ENCODE results near the gene KCNQ1.
A peak's percentile ranks its signal among the peaks of the same experiment; 100 is the strongest.

KCNQ1 gene

DNA sequence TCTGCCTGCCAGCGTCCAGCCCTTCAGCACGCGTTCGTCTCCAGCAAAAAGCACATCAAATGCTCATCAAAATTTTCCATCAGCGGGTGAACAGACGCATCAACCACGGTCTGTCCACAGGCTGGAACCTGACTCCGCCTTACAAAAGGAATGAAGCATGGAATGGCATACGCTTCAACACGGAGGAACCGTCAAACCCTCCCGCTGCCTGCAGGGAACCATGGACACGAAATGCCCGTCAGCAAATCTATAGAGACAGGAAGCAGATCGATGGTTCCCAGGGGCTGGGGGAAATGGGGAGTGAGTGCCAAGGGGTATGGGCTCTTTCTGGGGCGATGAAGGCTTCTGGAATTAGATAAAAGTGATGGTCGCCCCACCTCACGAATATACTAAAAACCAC is 28.0 kb upstream of the KCNQ1 start:
- no peak overlapping the region for H3K4me3 Mint-ChIP-seq
- H3K4me1 Mint-ChIP-seq: peaks cover 3% of the 10 kb centered on the region
- no peak for DNase-seq
- H3K36me3 Mint-ChIP-seq: no peaks in the 10 kb centered on the region
- no peaks in the 10 kb centered on the region for H3K27me3 Mint-ChIP-seq
- H3K27ac Mint-ChIP-seq: no peak overlapping the region
- no peaks in the 10 kb centered on the region for H3K9me3 Mint-ChIP-seq
- CTCF ChIA-PET: interaction anchor here (7.4 kb wide), 1 partner anchor 113 kb away, joined by 279 read pairs; the partner anchor contains the start of genes C11orf21 and TSPAN32

DNA sequence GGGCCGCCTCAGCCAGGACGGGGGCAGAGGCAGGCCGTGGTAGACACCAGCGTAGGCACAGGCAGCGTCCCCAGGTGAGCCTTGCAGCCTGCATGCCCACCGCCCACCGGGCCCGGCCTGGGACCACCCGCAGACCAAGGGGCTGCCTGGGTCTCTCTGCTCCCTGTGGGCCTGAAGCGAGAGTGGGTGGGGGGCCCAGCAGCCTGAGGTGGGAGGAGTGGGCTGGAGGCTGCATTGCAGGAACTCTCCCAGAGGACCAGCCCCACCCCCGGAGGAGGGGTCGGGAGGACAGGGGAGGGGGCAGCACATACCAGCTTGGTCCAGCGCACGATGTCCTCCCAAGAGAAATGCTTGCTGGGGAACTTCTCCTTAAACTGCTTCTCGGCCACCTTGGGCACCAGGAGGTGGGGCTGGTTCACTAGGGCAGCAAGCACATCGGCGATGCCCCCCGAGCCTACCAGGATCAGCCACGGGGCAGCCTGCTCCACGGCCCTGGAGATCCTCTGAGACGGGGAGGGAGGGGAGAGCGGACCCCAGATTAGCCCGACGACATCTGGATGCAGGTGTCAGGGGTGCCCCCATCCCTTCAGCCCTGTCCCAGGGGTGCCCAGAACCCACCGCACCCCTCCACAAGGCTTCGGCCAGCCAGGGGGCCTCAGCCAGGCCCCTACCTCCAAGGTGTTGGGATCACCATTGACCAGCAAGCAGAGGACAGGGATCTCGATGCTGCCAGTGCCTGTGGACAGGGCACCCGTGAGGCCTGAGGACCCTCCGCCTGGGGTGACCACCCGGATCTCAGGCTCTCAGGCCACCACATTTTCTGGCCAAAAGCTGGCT is 26.7 kb upstream of the KCNQ1 start:
- DNase-seq: no peak
- CTCF ChIA-PET: interaction anchor here (0.9 to 7.4 kb wide), 7 partner anchors 10 to 232 kb away, joined by 3 to 279 read pairs (median 7); partner anchors contain the start of genes C11orf21 and TSPAN32
- no peaks in the 10 kb centered on the region for H3K27me3 Mint-ChIP-seq
- no peak overlapping the region for H3K27ac Mint-ChIP-seq
- H3K9me3 Mint-ChIP-seq: no peaks in the 10 kb centered on the region
- peaks cover 3% of the 10 kb centered on the region for H3K4me1 Mint-ChIP-seq
- H3K4me3 Mint-ChIP-seq: no peak overlapping the region
- H3K36me3 Mint-ChIP-seq: no peaks in the 10 kb centered on the region

GRCh38 chr11:2418693-2419360 is 26.0 kb upstream of the KCNQ1 start:
- Mint-ChIP-seq H3K27me3 (no peaks in the 10 kb centered on the region), H3K36me3 (no peaks in the 10 kb centered on the region), H3K9me3 (no peaks in the 10 kb centered on the region), H3K4me3 (no peak overlapping the region), H3K27ac (no peak overlapping the region), H3K4me1 (peaks cover 3% of the 10 kb centered on the region)
- DNase-seq: no peak
- CTCF ChIA-PET: interaction anchor here (0.6 to 10.3 kb wide), 15 partner anchors 9 to 233 kb away, joined by 3 to 279 read pairs (median 9); partner anchors contain the start of genes C11orf21, TSPAN32 and TSSC4

DNA sequence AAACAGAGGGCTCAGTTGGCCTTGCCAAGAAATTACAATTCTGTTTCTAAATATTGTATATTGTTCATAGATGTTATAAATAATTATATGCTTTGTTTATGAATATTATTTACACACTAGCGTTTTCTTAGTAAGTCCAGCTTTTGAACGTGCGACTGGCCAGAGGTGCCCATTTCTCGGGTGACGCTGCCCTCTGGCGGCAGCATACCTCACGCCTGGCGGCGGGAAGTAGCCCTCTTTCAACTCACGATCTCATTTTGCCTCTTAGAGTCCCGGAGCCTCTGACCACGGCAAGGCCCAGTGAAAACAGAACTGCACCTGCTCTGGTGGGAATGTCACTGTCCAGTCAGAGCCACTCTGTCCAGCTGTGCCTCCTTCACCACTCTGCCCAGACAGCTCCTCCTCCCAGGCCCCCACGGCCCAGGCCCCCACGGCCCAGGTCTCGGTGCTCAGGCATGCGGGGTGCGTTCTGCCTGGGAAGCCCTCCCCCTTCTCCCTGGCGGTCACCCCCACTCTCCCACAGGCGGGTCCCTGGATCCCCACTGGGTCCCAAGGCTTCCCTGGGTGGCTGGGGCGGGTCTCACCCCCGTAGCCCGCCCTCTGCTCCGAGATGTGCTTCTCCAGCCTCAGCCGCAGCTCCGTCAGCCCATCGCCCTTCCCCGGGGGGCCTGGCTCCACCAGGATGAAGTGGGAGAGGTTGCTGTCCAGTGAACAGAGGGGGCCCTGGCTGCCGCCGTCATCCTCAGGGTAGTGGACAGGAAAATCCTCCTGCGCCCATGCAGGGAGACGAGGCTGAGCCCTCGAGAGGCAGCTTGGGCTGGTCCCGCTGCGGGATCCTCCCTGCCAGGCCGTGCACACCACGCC is 24.9 kb upstream of the KCNQ1 start:
- Mint-ChIP-seq H3K4me3 (no peak overlapping the region), H3K27me3 (no peaks in the 10 kb centered on the region), H3K4me1 (peaks cover 3% of the 10 kb centered on the region), H3K9me3 (no peaks in the 10 kb centered on the region), H3K27ac (no peak overlapping the region), H3K36me3 (no peaks in the 10 kb centered on the region)
- CTCF ChIA-PET: interaction anchor here (0.6 to 10.3 kb wide), 20 partner anchors 11 to 472 kb away, joined by 3 to 279 read pairs (median 8); partner anchors contain the start of genes C11orf21, TSPAN32 and TSSC4
- DNase-seq: peak; percentile 76

DNA sequence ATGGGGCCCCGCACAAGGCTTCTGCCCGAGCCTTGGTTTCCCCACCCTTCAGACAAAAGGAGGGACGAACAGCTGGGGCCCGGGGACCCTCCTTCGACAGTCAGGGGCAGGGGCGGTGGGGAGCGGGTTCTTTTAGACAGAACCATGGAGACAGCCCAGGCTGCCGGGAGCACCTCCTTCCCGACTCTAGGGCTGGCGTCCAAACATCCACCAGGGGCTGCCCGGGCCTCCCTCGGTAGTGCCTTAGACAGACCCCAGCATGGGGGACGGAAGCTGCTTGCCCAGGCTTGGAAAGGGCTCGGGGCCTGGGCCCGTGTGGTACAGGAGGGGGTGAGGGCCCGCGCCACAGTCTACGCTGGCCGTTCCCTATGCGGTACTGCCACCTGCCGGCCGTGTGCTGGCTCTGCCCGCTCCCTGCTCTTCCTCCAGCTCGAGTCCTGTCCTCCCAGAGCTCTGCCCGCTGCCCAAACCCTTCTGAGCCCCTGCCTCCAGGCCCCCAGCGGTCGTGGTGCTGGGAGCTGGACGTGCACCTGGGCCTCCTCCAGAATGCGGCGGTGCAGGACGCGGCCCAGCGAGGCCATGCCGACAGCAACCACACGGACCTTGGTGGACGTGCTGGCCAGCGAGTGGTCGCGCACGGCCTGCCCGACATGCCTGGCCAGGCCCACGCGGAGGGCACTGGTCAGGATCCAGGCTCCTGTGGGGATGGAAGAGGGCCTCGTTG is 24.1 kb upstream of the KCNQ1 start:
- peaks cover 3% of the 10 kb centered on the region for H3K4me1 Mint-ChIP-seq
- no peaks in the 10 kb centered on the region for H3K9me3 Mint-ChIP-seq
- DNase-seq: peak; percentile 80
- no peaks in the 10 kb centered on the region for H3K27me3 Mint-ChIP-seq
- H3K4me3 Mint-ChIP-seq: no peak overlapping the region
- CTCF ChIA-PET: interaction anchor here (0.6 to 10.3 kb wide), 26 partner anchors 9 to 472 kb away, joined by 3 to 279 read pairs (median 6); partner anchors contain the start of genes C11orf21, TSPAN32 and TSSC4
- no peaks in the 10 kb centered on the region for H3K36me3 Mint-ChIP-seq
- H3K27ac Mint-ChIP-seq: no peak overlapping the region

GRCh38 chr11:2421226-2421994 is 23.4 kb upstream of the KCNQ1 start:
- DNase-seq: no peak
- Mint-ChIP-seq H3K36me3 (no peaks in the 10 kb centered on the region), H3K4me3 (no peak overlapping the region), H3K4me1 (peaks cover 3% of the 10 kb centered on the region), H3K27ac (no peak overlapping the region), H3K9me3 (no peaks in the 10 kb centered on the region), H3K27me3 (no peaks in the 10 kb centered on the region)
- CTCF ChIA-PET: interaction anchor here (0.6 to 10.3 kb wide), 25 partner anchors 10 to 471 kb away, joined by 3 to 279 read pairs (median 6); partner anchors contain the start of genes C11orf21, TSPAN32 and TSSC4

DNA sequence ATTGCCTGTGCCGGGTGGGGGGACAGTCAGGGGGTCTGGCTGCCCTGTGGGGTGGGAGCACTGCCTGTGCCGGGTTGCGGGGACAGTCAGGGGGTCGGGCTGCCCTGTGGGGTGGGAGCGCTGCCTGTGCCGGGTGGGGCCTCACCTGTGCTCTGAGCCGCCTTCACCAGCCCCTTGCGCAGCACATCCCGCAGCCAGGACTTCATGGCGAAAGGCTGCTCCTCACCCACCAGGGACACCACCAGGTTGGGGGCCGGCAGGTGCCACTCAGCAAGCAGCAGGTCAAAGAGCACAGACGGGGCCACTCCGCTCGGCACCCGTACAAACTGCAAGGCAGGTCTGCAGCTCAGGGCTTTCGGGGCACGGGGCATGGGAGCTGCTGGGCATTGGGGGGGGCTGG is 22.8 kb upstream of the KCNQ1 start:
- H3K36me3 Mint-ChIP-seq: no peaks in the 10 kb centered on the region
- no peaks in the 10 kb centered on the region for H3K27me3 Mint-ChIP-seq
- peaks cover 3% of the 10 kb centered on the region for H3K4me1 Mint-ChIP-seq
- H3K4me3 Mint-ChIP-seq: no peak overlapping the region
- no peak overlapping the region for H3K27ac Mint-ChIP-seq
- no peak for DNase-seq
- CTCF ChIA-PET: interaction anchor here (1.2 to 10.3 kb wide), 11 partner anchors 22 to 470 kb away, joined by 3 to 279 read pairs (median 12); partner anchors contain the start of genes C11orf21, TSPAN32 and TSSC4
- H3K9me3 Mint-ChIP-seq: no peaks in the 10 kb centered on the region

GRCh38 chr11:2422461-2423156 is 22.2 kb upstream of the KCNQ1 start:
- CTCF ChIA-PET: interaction anchor here (1.0 to 10.3 kb wide), 6 partner anchors 108 to 465 kb away, joined by 3 to 279 read pairs (median 34); partner anchors contain the start of genes C11orf21 and TSPAN32
- no peak overlapping the region for H3K27ac Mint-ChIP-seq

DNA sequence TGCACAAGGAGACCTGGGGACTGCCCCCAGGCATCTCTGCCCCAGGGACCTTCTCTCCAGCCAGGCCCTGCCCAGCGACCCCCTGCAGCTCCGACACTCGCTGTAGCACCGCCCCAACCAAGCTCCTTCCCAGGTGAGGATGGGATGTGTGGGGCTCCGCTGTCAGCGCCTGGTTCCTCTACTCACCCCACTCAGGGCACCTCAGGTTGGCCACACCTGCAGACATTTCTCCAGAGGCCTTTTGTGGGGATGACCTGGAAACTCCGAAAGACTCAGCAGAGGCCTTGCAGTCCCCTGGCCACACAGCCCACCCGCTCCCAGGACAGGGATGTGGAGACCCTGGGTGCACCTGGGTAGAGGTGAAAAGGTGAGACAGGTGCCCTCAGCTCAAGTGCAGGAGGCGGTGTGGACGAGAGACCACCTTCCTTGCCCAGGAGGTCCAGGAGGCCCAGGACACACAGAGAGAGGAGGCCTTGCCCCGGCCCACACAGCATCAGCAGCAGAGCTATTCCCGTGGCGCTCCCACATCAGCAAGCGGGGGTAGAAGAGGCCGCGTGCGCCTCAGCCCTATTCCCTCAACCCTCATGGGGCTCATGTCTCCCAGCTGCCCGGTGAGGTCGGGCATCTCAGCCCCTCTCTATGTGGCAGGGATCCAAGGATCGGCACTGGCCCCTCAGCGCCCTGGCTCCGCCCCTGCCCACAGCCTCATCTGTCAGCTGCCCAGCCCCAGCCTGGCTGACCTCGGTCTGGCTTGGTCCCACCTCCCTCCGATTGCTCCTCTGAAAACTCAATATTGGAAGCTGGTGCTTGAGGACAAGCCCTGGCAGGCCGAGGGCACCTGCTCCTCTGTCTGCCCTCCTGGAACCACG is 21.4 kb upstream of the KCNQ1 start:
- H3K27me3 Mint-ChIP-seq: no peaks in the 10 kb centered on the region
- H3K27ac Mint-ChIP-seq: no peak overlapping the region
- no peak overlapping the region for H3K4me3 Mint-ChIP-seq
- H3K9me3 Mint-ChIP-seq: no peaks in the 10 kb centered on the region
- H3K36me3 Mint-ChIP-seq: no peaks in the 10 kb centered on the region
- DNase-seq: no peak
- H3K4me1 Mint-ChIP-seq: peaks cover 3% of the 10 kb centered on the region
- CTCF ChIA-PET: interaction anchor here (1.0 to 10.3 kb wide), 6 partner anchors 107 to 465 kb away, joined by 3 to 279 read pairs (median 34); partner anchors contain the start of genes C11orf21 and TSPAN32

More at GRCh38 chr11:2422461-2423156, 22.2 kb upstream of the KCNQ1 start:
- H3K27me3 Mint-ChIP-seq: no peaks in the 10 kb centered on the region
- H3K36me3 Mint-ChIP-seq: no peaks in the 10 kb centered on the region
- no peak overlapping the region for H3K4me3 Mint-ChIP-seq
- peaks cover 3% of the 10 kb centered on the region for H3K4me1 Mint-ChIP-seq
- no peak for DNase-seq
- no peaks in the 10 kb centered on the region for H3K9me3 Mint-ChIP-seq

DNA sequence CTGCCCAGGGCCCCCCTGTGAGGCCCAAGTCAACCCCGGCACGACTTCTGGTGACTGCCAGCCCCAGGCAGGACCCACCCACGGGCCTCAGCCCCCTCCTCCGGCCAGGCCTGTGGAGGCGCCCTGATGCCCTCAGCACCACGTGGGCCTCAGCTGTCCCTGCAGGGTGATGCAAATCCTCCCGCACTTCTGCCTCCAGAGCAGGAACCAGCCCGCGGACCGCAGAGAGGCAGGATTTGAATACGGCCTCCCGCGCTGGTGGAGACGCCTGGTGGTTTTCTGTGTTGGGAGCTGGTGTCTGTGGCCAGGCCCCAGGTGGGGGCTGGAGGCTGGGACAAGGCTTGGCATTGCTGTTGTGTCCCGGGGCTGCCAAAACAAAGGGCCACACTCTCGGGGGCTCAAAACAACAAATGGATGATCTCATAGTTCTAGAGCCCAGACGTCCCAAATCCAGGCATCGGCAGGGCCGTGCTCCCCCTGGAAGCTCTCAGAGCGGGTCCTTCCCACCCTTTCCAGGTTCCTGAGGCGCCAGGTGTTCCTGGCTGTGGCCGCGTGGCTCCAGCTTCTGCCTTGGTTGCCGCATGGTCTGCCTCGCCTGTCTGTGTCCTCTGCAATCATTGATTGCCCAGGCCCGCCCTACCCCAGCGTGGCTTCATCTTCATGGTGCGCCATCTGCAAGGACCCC is 19.9 kb upstream of the KCNQ1 start:
- Mint-ChIP-seq H3K27me3 (no peaks in the 10 kb centered on the region), H3K9me3 (no peaks in the 10 kb centered on the region), H3K27ac (no peak overlapping the region), H3K36me3 (no peaks in the 10 kb centered on the region), H3K4me1 (no peaks in the 10 kb centered on the region), H3K4me3 (no peak overlapping the region)
- no peak for DNase-seq
- CTCF ChIA-PET: interaction anchor here (1.2 to 10.3 kb wide), 4 partner anchors 106 to 463 kb away, joined by 3 to 185 read pairs (median 10); partner anchors contain the start of genes C11orf21 and TSPAN32

DNA sequence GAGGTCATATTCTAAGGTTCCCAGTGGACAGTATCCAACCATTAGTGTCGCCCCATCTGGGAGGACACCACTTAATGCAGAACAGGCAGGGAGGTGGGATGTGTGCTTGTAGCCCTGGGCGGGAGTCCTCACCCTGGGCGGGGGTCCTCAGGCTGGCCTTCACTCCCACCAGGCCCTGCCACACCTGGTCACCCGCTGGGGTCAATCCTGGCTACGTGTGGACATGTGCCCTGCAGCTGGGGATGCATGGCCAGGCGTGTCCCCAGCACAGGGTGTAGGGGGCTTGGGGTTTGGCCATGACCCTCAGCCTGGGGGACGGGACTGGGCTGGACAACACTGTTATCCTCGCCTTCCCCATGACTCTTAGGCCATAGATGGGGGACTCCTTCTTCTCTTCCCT is 19.3 kb upstream of the KCNQ1 start:
- CTCF ChIA-PET: interaction anchor here (1.2 to 10.3 kb wide), 4 partner anchors 105 to 462 kb away, joined by 3 to 185 read pairs (median 10); partner anchors contain the start of genes C11orf21 and TSPAN32
- no peaks in the 10 kb centered on the region for H3K36me3 Mint-ChIP-seq
- DNase-seq: no peak

More for the DNA sequence above, 19.3 kb upstream of the KCNQ1 start:
- H3K4me3 Mint-ChIP-seq: no peak overlapping the region
- H3K9me3 Mint-ChIP-seq: no peaks in the 10 kb centered on the region
- H3K4me1 Mint-ChIP-seq: no peaks in the 10 kb centered on the region
- no peaks in the 10 kb centered on the region for H3K27me3 Mint-ChIP-seq
- no peak overlapping the region for H3K27ac Mint-ChIP-seq

Measured in activated naive CD4-positive, alpha-beta T cell treated with anti-CD3 and anti-CD28 coated beads, Interleukin-2, amount 10 ng/mL, durations not matched to agents 7 days and 5 days (primary cell).